Coronary artery (tissue), 2 donors: ENCODE data around the gene MRPL12.
"Not testable (repeated sequence)": the region's sequence is repeated elsewhere in the genome, so short reads cannot be mapped to it uniquely, and the experiment has no call there.

Experiments
- DNase-seq: peaks from one replicate; pipeline ENCODE4 v3.0.0-alpha.2; 2017; ENCODE audit warnings: low spot score
- H3K27ac ChIP-seq, 2 donors: fragments of 200-600 bp; sonication (generic); one replicate each; pipeline ENCODE4 v1.5.1; 2016 to 2019
- H3K4me3 ChIP-seq: fragments of 200-600 bp; sonication (generic); 2 replicates; pipeline ENCODE4 v1.5.1; 2016; ENCODE audit warnings: mild to moderate bottlenecking, moderate library complexity
- TF ChIP-seq, protein P1 (sequence below): fragments of 200-600 bp; sonication (generic); IDR thresholded peaks from one replicate; pipeline ENCODE4 v1.5.1; 2019; ENCODE audit warnings: antibody characterized with exemption

The MRPL12 gene

DNA sequence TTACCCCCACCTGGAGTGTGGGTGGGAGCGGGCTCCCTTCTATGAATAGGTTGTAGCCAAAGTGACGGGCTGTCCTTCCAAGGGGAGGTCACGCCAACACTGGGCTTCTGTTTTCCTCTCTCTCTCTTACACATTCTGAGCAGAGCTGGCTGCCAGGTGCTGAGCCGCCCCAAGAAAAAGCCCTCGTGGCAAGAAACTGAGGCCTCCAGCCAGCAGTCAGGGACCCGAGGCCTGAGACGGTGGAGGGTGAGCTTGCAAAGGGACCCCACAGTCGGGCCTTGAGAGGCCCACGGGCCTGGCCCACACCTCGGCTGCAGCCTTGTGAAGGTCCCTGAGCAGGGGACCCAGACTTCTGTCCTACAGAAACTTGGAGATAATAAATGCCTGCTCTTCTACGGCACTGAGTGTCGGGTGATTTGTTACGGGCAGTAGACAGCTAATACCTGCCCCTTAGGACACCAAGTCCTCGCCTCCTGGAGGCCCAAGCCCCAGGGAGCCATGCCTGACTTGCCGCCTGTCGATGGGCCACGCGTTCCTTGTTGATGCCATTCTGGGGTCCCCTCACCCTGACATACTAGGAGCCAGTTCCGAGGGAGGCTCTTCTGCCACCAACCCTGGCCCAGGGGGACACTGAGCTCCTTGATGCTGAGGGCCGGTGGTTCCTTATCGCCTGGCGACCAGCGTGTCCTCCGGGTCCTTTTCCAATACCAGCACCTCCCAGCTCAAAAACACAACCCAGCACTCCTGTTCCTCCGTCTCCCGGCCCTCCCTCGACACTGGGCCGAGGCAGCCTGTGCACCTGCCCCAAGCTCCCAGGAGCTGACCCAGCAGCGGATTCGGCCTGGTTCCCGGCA is 35.0 kb downstream of the MRPL12 start:
- no peak overlapping the region for H3K4me3 ChIP-seq
- H3K27ac ChIP-seq, result no peak overlapping the region
- TF ChIP-seq, protein P1, sequence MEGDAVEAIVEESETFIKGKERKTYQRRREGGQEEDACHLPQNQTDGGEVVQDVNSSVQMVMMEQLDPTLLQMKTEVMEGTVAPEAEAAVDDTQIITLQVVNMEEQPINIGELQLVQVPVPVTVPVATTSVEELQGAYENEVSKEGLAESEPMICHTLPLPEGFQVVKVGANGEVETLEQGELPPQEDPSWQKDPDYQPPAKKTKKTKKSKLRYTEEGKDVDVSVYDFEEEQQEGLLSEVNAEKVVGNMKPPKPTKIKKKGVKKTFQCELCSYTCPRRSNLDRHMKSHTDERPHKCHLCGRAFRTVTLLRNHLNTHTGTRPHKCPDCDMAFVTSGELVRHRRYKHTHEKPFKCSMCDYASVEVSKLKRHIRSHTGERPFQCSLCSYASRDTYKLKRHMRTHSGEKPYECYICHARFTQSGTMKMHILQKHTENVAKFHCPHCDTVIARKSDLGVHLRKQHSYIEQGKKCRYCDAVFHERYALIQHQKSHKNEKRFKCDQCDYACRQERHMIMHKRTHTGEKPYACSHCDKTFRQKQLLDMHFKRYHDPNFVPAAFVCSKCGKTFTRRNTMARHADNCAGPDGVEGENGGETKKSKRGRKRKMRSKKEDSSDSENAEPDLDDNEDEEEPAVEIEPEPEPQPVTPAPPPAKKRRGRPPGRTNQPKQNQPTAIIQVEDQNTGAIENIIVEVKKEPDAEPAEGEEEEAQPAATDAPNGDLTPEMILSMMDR, result no peak
- DNase-seq, result no peak

DNA sequence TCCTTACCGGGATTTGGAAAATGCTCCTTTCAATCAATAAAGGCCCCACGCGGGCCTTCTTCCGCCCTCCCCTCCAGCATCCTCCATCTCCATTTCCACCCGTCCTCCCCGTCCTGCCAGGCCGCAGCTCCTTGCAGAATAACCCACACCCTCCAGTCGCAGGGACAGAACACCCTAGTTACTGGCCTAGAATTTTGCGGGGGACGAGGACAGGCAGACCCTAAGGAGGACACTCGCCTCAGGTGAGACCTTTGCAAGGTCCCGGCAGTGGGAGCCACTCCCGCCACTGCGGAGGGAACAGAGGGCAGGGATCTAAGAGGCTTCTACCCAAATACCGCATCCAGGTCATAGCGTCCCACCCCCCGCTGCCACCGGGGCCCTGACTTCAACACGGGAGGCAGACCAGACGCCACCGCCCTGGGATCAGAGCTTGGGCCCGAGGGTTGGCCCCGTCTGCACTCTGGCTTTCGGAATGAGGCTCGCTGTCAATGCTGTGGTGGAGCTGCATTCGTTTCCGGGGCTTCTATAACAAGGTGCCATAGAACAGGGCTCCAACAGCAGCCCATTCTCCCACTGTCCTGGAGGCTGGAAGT is 35.7 kb downstream of the MRPL12 start:
- TF ChIP-seq, protein P1, result no peak
- no peak overlapping the region for H3K27ac ChIP-seq
- no peak for DNase-seq
- no peak overlapping the region for H3K4me3 ChIP-seq

DNA sequence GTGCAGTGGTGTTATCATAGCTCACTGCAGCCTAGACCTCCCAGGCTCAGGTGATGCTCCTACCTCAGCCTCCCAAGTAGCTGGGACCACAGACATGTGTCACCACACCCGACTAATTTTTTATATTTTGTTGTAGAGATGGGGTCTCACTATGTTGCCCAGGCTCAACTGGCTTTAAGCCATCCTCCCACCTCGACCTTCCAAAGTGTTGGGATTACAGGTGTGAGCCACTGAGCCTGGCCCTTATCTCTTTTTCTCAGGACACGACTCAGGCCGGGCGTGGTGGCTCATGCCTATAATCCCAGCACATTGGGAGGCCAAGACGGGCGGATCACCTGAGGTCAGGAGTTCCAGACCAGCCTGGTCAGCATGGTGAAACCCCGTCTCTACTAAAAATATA is 36.4 kb downstream of the MRPL12 start:
- H3K27ac ChIP-seq, H3K4me3 ChIP-seq, DNase-seq: not testable (repeated sequence)

DNA sequence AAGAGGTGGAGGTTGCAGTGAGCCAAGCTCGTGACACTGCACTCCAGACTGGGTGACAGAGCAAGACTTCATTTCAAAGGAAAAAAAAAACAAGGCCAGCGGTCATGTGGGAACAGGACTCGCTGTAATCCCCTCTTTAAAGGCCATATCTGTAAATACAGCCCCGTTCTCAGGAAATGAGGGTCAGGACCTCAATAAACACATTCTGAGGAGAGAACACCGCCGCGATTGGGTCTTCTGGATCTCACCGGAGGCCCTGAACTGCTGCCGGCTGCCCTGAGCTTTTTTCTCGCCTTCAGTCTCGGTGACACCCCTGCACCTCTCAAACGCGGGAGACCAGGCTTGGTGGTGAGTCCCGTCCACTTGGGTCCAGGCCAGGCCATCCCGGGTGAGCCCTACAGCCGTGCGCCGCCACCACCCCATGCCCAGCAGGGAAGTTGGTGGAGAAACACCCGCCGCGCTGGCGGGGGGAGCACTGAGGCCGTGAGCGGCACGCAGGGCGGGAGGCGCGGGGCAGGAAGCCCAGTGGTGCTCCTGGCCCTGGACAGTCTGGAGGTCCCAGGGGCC is 37.3 kb downstream of the MRPL12 start:
- TF ChIP-seq, protein P1, result no peak
- DNase-seq, result no peak
- Histone ChIP-seq H3K4me3 (no peak overlapping the region), H3K27ac (no peak overlapping the region)

DNA sequence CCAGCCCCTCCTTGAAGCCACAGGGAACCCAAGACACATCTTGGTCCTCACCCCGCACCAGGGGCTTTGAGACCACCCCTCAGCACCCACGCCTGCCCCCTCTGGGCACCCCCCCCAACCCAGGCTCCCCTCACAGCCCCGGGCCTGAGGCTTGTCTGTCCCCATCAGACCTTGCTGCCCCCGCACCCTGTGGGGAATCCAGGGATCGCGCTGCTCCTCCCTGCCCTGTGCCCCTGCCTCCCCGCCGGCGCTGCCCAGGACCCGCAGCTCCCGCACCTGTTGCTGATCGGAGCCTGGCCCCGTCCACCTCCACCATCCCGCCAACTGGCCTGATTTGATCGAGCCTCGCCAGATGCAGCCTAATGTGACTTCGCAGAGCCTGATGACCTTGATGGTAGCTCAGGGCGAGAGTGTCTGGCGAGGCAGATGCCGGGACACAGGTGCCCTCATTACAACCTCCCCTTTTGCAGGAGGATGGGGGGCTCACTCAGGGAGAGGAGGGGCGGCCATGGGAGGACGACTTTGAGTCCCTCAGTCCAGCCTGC is 38.0 kb downstream of the MRPL12 start:
- no peak overlapping the region for H3K4me3 ChIP-seq
- no peak overlapping the region for H3K27ac ChIP-seq
- TF ChIP-seq, protein P1, result no peak
- DNase-seq, result no peak

DNA sequence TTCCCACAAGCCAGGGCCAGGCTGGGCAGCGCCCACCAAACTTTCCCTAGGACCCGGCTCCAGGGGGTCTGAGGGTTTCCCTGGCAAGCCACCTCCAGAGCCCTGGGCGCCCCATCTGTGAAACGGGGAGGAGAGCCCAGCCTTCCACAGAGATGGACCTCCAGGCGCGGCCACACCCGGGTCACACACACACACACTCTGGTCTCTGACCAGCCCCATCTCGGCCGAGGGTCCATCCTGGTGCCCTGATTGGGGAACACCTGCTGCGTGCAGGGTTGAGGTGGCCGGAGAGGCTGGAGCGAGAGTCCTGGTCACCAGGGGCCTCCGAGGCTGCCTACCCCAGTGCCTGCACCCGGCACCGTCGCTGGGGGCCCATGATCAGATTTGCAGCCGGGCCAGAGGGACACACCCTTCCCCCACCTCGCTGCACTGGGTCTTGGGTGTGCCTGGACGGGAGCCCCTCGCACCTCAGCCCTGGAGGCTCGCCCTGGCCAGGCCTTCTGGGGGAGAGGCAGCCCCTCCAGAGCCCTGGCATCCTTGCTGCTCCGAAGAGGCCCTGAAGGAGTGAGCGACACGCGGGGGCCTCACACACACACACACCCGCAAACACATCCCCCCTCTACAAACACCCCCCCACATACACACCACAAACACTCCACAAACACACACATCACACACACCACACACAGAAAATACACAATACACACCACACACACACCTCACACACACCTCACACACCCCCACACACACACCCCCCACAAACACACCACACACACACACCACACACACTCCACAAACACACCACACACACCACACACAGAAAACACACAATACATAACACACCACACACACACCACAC is 38.7 kb downstream of the MRPL12 start:
- DNase-seq, result no peak
- H3K4me3 ChIP-seq, result no peak overlapping the region
- TF ChIP-seq, protein P1, result no peak
- no peak overlapping the region for H3K27ac ChIP-seq
